D721Med (cell line): ENCODE results near the gene SERP1.

ENCODE experiments used
- DNase-seq: peaks from one replicate; pipeline ENCODE4 v3.0.0; 2011; ENCODE audit warnings: low spot score; ENCODE audit not compliant: insufficient read length
- FAIRE-seq: peaks from 2 replicates; lab custom pipeline; 2011; peaks lifted over from hg19 to GRCh38; lab: Jason Lieb, UNC
- CTCF ChIP-seq: IDR thresholded peaks from 2 replicates; pipeline ENCODE4 v1.5.1; 2012; ENCODE audit warnings: mild to moderate bottlenecking, control low read depth; ENCODE audit not compliant: insufficient read depth; ENCODE audit errors: missing control alignments

The SERP1 gene

DNA sequence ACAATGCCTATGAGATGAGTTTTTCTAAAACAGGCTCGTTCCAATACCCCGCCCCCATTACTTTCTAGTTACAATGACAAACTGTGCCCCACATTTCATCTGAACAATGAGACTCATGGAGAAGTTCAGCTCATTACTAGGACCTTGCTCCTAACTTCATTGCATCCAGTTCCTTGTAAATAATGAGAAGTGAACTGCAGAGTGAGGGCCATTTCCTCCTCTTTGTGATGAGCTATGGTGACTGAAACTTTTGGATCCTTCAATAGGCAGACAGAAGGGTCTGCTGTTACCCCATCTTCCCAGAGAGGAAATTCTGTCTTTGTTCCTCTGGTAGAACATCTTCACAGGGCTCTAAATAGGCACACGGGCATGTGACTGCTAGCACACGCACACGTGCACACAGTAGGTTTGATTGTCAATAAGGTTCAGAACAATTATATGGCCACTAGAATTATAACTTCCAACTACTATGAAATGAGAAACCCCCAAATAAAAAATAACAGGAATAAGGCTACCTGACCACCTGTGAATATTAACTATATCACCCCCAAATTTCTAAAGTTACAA, 51.8 kb downstream of the SERP1 start:
- FAIRE-seq (no peak), DNase-seq (no peak)
- TF ChIP-seq CTCF = no peak
